GM21423 (cell line): Measurements from ENCODE around the gene TBC1D3B.
"Not testable (repeated sequence)": the region's sequence is repeated elsewhere in the genome, so short reads cannot be mapped to it uniquely, and the experiment has no call there.

Experiments
- ATAC-seq: cut with Tn5 transposase; IDR thresholded peaks from one replicate; pipeline ENCODE4 v1.9.1; 2021; ENCODE audit warnings: mild to moderate bottlenecking, moderate library complexity; ENCODE audit not compliant: unreplicated experiment

TBC1D3B gene

DNA sequence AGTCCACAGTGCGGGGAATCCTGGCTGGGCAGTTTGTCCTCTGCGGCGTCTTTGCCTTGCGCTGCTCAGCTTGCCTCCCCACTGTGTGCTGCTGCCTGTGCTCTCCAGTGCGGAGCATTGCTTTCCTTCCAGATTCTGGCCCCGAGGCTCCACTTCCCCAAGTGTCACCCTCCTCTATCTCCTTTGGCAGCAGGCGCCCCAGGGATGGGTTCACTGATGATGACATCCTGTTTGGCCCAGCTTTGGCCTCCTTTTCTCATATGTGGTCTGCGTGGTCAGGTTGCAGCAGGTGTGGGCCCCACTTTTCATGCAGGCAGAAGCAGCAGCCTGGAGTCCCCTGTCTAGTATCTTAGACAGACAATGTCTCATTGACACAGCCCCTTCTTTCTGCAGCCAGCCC, 25.1 kb upstream of the TBC1D3B start:
- ATAC-seq: not testable (repeated sequence)

DNA sequence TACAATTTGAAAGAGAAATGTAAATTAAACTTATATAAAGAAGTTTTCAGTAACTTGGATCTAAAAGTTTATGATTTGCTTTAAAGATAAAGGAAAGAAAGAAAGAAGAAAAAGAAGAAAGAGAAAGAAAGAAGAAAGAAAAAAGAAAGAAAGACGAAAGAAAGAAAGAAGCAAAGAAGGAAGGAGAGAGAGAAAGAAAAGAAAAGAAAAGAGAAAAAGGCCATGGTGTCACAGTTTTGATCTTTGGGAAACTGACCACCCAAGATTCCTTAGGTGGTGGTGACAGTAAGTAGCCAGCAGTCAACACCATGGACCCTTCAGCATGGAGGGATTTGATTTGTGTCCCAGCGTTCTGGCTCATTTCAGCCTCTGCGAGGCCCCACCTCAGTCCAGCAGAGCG, 24.7 kb upstream of the TBC1D3B start:
- not testable (repeated sequence) for ATAC-seq

DNA sequence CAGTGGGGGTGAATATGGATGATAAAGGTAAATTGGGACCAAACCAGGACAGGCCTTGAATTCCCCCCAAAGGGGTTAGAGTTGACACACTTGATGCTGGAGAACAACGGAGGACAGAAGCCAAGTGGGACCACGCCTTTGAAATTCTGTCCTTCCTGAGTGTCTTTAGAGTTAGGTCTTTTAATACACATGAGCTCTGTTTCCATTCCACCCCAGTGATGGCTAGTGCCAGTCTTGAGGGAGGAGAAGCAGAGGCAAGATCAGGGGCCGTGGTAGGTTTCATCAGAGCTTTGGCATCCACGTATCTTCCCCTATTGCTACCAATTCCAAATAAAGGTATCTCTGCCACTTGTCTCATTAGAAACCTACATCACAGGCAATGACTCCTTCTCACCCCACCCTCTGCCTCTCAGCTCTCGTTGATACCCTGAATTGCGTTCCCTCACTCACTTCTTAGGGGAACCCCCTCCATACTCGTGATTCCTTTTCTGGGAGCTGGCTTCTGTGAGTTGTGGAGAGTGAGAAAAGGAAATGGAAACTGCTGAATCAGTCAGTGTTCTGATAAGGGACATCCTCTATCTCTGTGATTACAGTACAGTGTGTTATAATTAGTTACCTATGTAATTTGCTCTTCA, 22.5 kb upstream of the TBC1D3B start:
- ATAC-seq: peak; percentile 25

DNA sequence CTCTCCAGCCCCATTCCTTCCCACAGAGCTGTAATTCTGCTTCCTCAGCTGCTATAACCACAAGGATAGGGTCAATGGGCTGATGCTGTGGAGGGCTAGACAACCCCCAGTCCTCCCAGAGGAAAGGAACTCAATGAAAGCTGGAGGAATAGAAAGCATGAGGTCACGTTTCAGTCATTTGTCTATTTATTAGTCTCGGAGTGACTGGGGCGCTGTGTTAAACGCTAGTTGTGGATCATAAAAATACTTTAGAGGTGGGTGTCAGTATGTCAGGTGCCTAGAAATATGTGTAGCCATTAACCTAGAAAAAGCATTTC, 20.9 kb upstream of the TBC1D3B start:
- peak; percentile 12 for ATAC-seq

DNA sequence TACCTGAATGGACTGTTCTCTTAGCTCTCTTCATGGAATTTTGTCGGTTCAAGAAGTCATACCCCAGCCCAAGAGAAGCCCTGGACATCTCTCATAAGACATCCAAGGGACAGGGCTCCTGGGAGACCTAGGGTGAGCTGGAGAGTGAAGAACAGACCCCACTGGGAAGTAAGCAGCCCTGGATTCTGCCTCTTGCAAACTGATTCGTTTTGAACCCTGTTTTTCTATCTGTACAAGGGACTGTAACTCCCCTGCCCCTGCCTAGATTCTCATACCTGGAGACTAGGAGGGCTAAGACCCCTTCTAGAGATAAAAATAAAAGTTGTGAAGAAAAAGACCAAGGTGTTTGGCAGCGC, 19.7 kb upstream of the TBC1D3B start:
- no peak for ATAC-seq

DNA sequence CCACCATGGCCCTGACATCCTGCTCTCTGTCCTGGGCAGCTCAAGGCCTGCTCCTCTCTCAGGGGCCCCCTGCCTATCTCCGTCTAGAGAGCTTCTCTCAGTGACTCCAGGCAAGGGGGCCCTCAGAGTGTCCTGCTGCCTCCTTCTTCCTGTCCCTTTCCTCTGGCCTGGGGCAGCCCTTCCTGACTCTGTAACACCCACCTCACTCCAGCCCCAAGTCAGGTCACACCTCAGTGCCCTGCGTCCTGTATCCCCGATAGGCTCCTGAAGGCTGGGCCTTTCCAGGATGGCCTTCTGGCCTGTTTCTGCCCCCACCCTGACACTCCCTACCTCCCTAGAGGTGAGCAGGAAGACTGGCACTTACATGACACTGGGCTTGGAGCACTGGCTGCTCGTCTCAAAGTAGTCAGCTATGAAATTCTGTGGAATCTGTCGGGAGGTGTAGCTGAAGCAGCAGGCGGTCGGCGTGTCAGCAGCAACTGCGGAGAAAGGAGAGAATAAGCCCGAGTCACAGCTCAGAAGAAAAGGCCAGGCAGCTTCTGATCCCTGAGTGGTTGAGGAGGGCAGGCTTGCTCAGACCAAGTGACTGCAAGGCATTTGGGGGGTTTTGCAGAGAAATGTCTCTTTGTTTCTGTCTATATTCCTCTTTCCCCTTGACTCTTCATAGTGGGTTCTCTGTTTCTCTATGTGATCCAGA, 19.1 kb upstream of the TBC1D3B start:
- no peak for ATAC-seq

DNA sequence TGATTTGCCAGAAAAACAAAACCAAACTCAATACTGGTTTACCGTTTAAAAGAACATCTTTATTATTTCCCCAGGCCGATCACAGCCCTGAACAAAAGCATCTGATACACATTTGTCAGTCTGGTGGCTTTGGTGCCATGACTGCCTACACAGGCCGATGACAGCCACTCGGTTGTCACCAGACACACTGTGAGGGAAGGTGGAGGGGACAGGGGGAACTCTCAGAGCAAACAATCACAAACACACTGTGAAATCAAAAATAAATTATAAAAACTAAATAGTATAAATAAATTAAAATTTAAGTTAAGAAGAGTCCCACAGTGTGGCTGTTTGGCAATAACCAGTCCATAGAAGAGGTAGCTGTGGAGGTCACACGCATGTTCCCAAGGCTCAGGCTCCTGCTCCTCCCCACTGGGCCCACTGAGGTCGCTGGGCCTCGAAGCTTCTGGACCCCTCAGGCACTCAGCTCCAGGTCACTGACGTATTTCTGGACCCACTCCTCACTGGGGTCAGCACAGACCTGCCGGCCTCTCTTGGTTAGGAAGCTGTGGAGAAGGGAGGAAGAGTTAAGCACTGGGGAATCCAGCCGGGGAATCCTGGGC, 18.5 kb upstream of the TBC1D3B start:
- ATAC-seq: not testable (repeated sequence)

DNA sequence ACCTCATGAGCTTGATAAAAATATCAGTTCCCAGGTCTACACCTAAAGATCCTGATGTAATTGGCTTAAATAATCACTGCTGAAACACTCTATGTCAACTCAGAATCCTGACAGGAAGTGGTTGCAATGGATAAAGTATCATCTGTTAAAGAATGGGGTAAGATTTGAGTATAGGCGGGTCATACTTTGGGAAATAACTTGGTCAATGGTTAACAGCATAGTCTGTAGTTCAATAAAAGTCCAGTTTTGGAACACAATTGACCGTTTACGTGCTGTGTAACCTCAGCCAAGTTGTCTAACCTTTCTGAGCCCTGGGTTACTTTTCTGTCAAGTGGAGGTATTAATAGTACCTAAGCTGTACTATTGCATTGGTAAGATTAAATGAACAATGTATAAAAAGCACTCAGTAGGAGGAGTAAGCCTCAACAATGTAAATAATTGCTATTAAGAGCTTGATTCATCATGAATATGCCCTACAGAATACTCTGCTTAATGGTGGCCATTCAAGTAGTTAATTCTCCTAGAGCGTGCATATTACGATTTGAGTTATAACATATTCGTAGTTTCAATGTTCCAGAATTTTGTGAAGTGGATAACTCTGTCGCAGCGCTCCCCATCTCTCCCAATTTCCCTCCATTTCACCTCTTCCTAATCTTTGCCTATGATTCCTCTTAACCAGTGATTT, 17.9 kb upstream of the TBC1D3B start:
- ATAC-seq: not testable (repeated sequence)

DNA sequence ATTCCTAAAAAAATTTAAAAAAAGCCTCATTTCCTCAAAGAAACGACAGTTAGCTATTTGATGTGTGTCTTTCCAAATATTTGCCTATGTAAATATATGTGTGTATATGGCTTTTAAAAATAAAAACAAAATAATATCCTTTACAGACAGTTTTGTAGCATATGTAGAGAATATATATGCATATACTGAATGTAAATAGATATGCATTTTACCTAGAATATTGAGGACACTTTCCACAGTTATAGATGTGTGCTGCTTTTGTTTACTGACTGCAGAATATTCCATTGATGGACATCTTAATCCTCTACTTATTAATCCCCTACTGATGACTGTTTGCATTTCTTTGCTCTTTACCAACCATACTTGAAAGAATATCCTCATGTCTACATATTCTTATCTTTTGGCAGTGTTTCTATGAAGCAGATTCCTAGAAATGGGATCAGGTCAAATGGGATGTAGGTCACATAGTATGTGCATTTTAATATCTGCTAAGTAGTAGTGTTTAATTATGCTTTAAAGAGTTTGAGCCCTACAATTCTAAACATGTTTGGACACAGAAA, 16.9 kb upstream of the TBC1D3B start:
- no peak for ATAC-seq

DNA sequence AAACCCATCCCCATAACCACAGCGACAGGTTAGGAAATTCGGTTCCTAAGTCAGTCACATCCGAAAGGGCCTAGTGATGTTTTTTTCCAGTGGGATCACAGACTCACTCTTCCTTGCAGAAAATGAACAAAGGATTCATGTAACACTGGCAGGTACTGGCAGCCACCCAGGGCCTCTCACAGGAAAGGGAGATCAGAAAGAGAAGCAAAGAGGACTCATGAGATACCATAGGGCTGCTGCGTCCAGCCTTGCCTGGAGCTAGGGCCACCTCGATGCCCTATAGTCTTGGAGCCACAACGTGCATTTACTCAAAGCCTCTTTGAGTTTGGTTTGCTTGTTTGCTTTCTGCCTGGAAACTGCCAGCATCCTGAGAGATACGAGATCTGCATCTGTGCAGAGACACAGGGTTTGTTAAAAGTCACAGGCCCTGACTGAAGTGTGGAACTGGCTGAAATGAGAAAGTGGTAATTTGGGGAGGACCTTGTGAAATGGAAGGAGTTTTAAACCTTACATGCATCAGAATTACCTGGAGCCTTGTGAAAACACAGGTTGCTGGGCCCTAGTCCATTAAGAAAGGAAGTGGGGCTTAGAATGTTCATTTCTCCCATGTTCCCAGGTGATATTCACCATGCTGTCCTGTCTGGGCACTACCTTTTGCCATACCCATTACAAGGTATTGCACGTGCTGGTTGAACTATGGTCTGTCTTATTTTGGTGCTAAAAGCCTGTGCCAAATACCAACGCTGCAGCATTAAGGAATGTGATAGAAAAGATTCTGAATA, 14.3 kb upstream of the TBC1D3B start:
- not testable (repeated sequence) for ATAC-seq

DNA sequence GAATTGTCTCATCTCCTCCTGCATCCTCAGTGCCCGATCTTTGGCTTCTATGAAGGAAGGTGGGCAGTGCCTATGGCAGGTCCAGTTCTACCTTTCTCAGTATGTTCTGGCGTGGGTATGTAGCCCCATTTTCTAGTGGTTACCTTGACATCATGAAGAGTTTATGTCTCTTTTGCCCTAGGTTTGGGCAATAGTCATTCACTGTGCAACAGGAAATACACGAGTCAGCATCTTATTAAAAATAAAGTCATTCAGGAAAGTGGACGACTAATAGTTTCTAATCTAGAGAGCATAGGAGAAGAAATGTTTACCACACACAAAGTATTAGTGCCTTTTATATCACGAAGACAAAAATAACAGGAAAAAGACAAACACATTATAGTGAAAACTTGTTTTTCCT, 13.6 kb upstream of the TBC1D3B start:
- not testable (repeated sequence) for ATAC-seq

DNA sequence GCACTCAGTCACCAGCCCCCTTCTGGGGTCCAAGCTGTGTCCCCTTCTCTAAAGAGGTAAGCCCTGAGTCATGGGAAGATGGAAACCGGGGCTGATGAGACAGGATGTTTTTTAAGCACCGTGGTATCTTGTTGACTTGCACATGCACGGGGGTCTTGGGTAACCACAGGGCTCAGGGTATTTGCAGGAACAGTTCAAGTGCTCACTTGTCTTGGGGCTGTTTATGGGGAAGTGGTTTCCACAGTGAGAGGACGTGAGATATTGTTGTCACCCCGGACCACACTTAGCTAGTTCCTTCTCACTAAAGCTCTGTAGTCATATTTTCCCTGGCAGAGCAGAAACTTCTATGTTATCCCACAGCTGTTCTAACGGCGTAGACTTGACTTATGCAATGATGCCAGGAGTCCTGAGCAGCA, 12.5 kb upstream of the TBC1D3B start:
- peak; percentile 63 for ATAC-seq

DNA sequence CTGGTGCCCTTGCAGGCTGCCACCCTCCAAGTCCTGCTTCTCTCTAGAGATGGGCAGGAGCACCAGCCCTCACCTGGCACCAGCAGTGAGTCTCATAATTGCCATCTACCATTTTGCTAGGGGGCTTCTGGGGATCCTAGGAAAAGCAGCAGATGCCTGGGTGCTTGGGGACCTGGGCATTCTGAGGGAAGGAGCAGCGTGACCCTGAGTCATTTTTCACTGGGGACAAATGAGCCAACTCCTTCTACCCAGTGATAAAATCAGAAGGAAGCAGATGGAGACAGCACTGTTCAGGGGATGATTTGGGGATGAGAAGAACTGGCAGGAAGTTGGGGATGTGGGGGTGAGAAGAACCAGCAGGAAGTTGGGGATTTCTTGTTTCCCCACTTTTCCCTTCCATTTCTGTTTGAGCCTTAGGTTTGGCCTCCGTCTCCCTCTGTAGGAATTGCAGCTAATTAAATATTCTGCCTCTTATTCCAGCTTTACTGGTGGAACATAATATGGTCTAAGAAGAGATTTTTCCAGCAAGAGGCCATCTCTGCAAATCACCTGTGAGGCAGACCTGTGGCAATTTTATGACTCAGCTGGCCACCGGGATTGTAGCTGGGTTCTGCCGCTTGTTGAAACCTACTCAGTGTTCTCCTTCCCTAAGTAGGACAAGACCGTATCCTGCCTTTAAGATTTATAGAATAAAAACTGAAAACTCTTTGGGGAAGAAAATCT, 11.7 kb upstream of the TBC1D3B start:
- ATAC-seq: not testable (repeated sequence)

DNA sequence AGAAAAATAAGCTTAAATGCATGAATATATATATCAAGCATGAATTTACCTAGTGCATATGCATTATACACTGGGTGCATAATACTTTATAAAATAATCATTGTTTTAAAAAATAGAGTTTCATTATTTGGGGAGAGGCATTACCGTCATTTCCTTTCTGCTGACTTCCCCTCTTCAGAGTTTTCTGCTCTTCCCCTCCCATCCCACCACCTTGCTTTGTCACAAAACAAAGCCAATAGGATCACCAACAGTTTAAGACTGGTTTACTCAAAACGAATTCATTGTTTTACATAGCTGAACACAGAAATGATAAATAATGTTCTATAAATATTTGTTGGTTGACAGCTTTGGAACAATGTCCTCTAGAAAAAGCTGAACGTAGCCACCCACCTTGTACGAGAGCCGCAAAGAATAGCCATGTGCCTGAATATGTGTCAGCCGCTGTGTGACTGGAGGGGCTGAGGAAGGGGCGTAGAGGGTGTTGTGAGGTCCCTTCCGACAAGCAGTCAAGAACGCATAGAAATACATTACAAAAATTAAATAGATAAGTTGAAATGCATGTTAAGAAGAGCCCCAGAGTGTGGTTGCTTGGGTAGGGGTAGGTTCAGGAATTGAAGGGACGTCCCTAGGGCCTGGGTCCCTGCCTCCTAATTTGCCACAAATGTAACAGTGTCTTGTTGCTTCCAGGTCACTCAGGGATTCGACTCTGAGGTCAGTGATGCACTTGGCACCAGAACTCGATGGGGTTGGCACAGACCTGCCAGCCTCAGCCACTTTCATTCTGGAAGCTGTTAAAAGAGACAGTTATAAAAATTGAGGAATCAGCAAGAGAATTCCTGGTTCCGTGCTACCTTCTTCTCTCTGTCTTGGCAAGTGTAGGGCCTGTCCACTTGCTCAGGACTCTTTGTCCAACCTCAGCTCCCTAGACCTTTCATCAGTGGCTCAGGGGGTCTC, 10.7 kb upstream of the TBC1D3B start:
- not testable (repeated sequence) for ATAC-seq

DNA sequence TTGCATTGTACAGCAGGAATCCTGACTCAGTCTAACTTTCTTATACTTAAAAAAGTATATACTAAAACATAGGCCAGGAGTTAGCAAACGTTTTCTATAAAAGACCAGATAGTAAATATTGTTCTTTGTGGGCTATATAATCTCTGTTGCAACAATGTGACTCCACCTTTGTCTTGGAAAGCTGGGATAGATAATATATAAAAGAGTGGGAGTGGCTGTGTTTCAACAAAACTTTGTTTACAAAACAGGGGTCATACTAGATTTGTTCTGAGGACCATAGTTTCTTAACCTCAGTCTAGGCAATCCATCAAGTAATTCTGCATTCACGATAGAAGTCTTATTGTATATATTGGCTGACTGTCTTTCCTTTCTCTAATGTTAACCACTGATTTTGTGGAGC, 9.0 kb upstream of the TBC1D3B start:
- ATAC-seq: no peak

DNA sequence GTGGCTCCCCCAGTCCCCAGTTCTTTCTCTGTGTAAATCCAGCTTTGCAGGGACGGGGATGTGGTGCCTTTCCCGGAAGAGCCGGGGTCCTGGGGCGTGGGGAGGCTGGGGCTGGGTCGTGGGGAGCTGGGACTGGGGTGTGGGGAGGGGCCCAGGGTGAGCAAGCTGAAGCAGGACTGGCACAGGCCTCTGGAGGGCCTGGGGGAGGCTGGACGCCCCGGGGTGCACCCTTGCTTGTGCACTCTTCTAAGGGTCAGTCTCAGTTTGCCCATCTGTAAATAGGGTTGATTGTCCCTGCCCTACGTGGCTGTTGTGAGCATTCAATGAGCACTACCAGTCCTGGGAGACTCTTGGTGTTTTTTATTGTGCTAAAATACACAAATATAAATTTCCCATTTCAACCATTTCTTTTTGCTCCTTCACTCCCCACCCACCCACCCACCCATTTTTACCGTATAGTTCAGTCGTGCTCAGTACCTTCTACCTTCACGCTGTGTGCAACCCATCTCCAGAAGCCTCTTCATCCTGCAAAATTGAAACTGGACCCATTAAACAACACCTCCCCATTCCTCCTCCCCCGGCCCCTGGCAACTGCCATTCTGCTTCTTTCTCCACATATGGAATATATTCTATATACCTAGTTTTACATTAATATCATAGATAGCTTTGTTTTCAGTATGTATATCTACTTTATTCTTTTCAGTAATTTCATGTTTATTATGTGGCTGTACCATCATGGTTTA, 7.8 kb upstream of the TBC1D3B start:
- ATAC-seq: no peak

DNA sequence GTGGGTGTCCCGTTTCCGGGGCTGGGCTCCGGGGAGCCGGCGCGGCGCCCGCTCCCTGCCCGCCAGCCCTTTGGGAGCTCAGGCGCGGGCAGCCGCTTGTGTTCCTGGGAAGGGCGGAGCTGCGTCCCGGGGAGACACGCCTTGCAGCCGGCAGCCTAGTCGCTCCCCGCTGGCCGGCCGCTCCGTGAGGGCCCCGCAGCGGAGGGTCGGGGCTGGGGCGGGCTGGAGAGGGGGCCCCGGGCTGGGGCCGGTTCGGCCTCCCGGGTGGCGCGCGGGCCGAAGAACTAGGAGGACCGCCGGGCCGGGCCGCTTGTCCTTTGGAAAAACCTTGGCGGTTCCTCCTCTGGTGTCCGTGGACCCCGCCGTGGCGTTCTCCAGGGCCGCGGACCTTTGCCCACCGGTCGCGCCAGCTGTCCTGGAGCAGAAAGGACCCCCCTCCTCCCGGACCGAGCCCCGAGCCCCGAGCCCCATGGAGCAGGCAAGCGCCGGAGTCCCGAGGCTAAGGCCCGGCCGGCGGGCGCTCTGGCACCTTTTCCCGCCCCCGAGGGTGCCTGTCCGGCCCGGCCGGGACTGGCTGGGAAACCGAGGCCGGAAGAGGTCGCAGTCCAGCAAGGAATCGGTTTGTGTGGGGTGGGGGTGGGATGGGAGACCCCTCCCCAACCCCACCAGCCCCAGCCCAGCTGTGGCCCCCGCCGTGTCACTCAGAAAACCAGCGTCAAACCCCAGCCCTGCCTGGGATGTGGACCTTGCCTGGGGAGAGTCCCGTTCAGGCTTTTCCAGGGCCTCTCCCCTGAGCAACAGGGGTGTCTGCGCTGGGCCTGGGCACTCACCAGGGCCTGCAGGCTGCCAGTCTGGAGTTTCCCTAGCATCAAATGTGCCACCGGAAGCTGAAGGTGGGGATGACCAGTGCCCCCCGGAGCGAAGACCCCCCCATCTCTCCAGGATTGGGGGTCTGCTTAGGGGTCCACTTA, 6.8 kb upstream of the TBC1D3B start:
- no peak for ATAC-seq
